C4-2B (cell line): ENCODE results near the gene FNDC3A.
"Not testable (repeated sequence)": the region's sequence is repeated elsewhere in the genome, so short reads cannot be mapped to it uniquely, and the experiment has no call there.

Experiments
- H3K27ac ChIP-seq: fragments of 450-650 bp; 2 replicates; pipeline ENCODE4 v1.5.1; 2017
- CTCF ChIP-seq: fragments of 450-650 bp; conservative IDR thresholded peaks from 2 replicates; pipeline ENCODE4 v1.5.1; 2017; ENCODE audit warnings: mild to moderate bottlenecking
- ZFX ChIP-seq: fragments of 450-650 bp; IDR thresholded peaks from 2 replicates; pipeline ENCODE4 v1.6.1; 2017

Gene FNDC3A

GRCh38 chr13:49055021-49055420, 79.3 kb downstream of the FNDC3A start:
- no peak for TF ChIP-seq CTCF
- TF ChIP-seq ZFX: no peak

GRCh38 chr13:49057176-49057575, 81.5 kb downstream of the FNDC3A start:
- TF ChIP-seq CTCF (no peak), ZFX (no peak)
- no peak overlapping the region for H3K27ac ChIP-seq

More at GRCh38 chr13:49055021-49055420, 79.3 kb downstream of the FNDC3A start:
- no peak overlapping the region for H3K27ac ChIP-seq

- H3K27ac ChIP-seq: no peak overlapping the region
- TF ChIP-seq CTCF (no peak), ZFX (no peak)
Observed at GRCh38 chr13:49058761-49059160, 83.0 kb downstream of the FNDC3A start.

GRCh38 chr13:49060678-49061387, 85.1 kb downstream of the FNDC3A start:
- H3K27ac ChIP-seq: no peak overlapping the region
- no peak for TF ChIP-seq CTCF
- TF ChIP-seq ZFX: no peak

GRCh38 chr13:49061388-49061752, 85.7 kb downstream of the FNDC3A start:
- not testable (repeated sequence) for H3K27ac ChIP-seq

GRCh38 chr13:49062297-49062896, 86.7 kb downstream of the FNDC3A start:
- H3K27ac ChIP-seq: no peak overlapping the region
- no peak for TF ChIP-seq ZFX

GRCh38 chr13:49063011-49063410, 87.3 kb downstream of the FNDC3A start:
- no peak overlapping the region for H3K27ac ChIP-seq
- TF ChIP-seq ZFX (no peak), CTCF (no peak)

GRCh38 chr13:49063497-49063896, 87.8 kb downstream of the FNDC3A start:
- H3K27ac ChIP-seq: no peak overlapping the region
- TF ChIP-seq ZFX (no peak), CTCF (no peak)
